ENCODE results near the gene PREPL. TPM values are rescaled to one million over a fixed set of nuclear protein-coding genes. Genes with fewer than 3 reads are reported as not detected.

The PREPL gene
- polyA plus RNA-seq, 1 donor (not counting 4 experiments of a cell fraction or from before 2014, with no cell fraction given), result 36.4 TPM

DNA sequence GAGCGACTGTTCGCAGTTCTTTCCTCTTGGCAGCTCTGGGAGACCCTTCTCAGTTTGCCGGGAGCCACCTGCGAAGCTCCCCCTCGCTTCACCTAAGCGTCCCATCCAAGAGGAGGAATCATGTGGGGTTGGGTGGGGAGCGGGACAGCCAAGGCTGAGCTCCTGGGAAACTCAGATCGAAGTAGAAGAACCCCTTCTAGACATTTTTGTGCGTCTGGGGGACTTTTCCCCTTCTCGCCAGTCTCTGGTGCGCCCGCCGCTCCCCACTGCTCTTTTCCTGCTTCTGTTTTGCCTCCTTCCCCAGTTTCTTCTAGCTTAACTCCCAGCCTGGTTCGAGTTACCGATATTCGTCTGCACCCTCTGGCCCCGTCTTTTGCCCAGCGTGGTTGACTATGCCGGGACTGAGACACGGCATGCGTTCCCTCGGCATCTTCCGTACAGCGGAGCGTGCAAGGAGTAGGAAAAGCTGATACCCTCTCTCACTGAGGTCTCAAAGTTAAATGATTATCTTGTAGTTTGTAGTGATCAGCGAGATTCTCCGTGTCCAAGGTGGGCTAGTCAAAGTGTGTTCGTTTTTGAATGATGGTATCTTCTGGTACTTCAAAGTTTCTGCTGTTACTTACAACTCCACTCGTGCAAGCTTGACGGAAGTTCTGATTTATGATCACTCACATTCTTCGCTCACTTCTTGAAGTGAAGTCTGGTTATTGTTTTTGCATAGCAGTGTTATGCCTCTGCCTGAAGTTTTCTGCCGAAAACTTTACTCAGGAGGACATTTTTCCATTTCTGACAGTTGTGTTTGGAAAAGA, 1.1 kb upstream of the PREPL start:
- no peaks in the 10 kb centered on the region for H3K36me3 ChIP-seq (ENCODE audit: control insufficient read depth in 2 of 2, extremely low read depth in 1 of 2, insufficient read depth in 2 of 2, low read length in 2 of 2)
- DNase-seq (ENCODE audit: low read depth, low spot score), result no peak
- dilution Hi-C loops (cut with MboI; ENCODE audit: extremely low pct_ligation_motif_present, low sequenced_read_pairs), result no loop called here
- H3K79me2 ChIP-seq (ENCODE audit: control insufficient read depth, insufficient read depth, low read length), result peaks cover 55% of the 10 kb centered on the region
- H3K9me1 ChIP-seq (ENCODE audit: control insufficient read depth, extremely low read depth, insufficient read depth, low read length), result no peaks in the 10 kb centered on the region
- H3K27me3 ChIP-seq (ENCODE audit: control insufficient read depth, extremely low read depth, insufficient read depth, low read length), result no peaks in the 10 kb centered on the region
- no peaks in the 10 kb centered on the region for H4K20me1 ChIP-seq (ENCODE audit: control insufficient read depth, extremely low read depth, insufficient read depth, low read length)
- no peaks in the 10 kb centered on the region for H3K9me3 ChIP-seq (ENCODE audit: control insufficient read depth, low read depth, low read length)
- peak overlapping the region; percentile 94 for H2AFZ ChIP-seq (ENCODE audit: control insufficient read depth, low read length)
- peak; percentile 72 for FAIRE-seq
- H3K4me1 ChIP-seq (ENCODE audit: control insufficient read depth, extremely low read depth, insufficient read depth, low read length), result peaks cover 20% of the 10 kb centered on the region
- H3K27ac ChIP-seq (ENCODE audit: control insufficient read depth, insufficient read depth, low read length), result peak overlapping the region; percentile 98
- H3K4me3 ChIP-seq (ENCODE audit: control insufficient read depth in 2 of 3, extremely low read depth in 1 of 3, insufficient read depth in 2 of 3, low read depth in 1 of 3, low read length in 3 of 3), result peak overlapping the region; percentile 70 to 98 (median 97)
- peak overlapping the region; percentile 89 for H3K9ac ChIP-seq (ENCODE audit: control insufficient read depth, extremely low read depth, insufficient read depth, low read length)
- H3K4me2 ChIP-seq (ENCODE audit: control insufficient read depth, extremely low read depth, insufficient read depth, low read depth, low read length), result peak overlapping the region; percentile 93
- TF ChIP-seq, protein P1, sequence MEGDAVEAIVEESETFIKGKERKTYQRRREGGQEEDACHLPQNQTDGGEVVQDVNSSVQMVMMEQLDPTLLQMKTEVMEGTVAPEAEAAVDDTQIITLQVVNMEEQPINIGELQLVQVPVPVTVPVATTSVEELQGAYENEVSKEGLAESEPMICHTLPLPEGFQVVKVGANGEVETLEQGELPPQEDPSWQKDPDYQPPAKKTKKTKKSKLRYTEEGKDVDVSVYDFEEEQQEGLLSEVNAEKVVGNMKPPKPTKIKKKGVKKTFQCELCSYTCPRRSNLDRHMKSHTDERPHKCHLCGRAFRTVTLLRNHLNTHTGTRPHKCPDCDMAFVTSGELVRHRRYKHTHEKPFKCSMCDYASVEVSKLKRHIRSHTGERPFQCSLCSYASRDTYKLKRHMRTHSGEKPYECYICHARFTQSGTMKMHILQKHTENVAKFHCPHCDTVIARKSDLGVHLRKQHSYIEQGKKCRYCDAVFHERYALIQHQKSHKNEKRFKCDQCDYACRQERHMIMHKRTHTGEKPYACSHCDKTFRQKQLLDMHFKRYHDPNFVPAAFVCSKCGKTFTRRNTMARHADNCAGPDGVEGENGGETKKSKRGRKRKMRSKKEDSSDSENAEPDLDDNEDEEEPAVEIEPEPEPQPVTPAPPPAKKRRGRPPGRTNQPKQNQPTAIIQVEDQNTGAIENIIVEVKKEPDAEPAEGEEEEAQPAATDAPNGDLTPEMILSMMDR (optimal IDR thresholded peaks at IDR 0.05 in 1 of 3, IDR thresholded peaks at IDR 0.05 in 1 of 3, conservative IDR thresholded peaks at IDR 0.05 in 1 of 3; ENCODE audit: extremely low read depth in 1 of 3, insufficient read depth in 2 of 3, low read length in 3 of 3), result no peak
- TF ChIP-seq EZH2 (IDR thresholded peaks at IDR 0.05; ENCODE audit: low read length), result no peak

DNA sequence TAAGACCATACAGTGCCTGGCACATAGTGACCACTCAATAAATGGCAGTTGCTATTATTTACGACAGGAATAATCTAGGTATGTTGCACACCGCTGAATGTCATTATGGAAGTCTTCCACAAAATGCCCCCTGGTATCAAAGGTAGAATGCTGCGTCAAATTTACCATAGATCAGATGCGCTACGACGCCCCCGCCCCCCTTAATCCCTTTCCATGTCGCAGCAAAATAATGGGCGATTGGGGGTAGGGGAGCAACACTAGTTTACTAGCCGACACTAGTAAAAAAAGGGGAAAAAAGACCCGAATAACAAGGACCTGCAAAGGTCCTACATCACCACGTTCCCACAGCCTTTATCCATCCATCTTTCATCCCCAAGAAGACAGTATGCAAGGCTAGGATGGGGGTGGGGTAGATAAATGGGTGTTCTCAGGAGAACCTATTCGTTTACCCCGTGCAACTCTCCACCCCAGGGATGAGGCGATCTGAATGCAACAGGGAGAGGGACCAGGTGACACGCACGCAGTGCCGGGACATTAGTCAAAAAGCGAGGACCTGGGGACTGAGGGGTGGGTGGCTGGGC, 455 bp downstream of the PREPL start:
- dilution Hi-C loops (cut with MboI; ENCODE audit: extremely low pct_ligation_motif_present, low sequenced_read_pairs), result no loop called here
- H3K79me2 ChIP-seq (ENCODE audit: control insufficient read depth, insufficient read depth, low read length), result peaks cover 52% of the 10 kb centered on the region
- peak overlapping the region; percentile 70 to 98 (median 97) for H3K4me3 ChIP-seq (ENCODE audit: control insufficient read depth in 2 of 3, extremely low read depth in 1 of 3, insufficient read depth in 2 of 3, low read depth in 1 of 3, low read length in 3 of 3)
- H4K20me1 ChIP-seq (ENCODE audit: control insufficient read depth, extremely low read depth, insufficient read depth, low read length), result no peaks in the 10 kb centered on the region
- peaks cover 20% of the 10 kb centered on the region for H3K4me1 ChIP-seq (ENCODE audit: control insufficient read depth, extremely low read depth, insufficient read depth, low read length)
- H3K27ac ChIP-seq (ENCODE audit: control insufficient read depth, insufficient read depth, low read length), result peak overlapping the region; percentile 98
- H2AFZ ChIP-seq (ENCODE audit: control insufficient read depth, low read length), result peak overlapping the region; percentile 94
- H3K9ac ChIP-seq (ENCODE audit: control insufficient read depth, extremely low read depth, insufficient read depth, low read length), result peak overlapping the region; percentile 89
- no peaks in the 10 kb centered on the region for H3K36me3 ChIP-seq (ENCODE audit: control insufficient read depth in 2 of 2, extremely low read depth in 1 of 2, insufficient read depth in 2 of 2, low read length in 2 of 2)
- no peak for TF ChIP-seq EZH2 (IDR thresholded peaks at IDR 0.05; ENCODE audit: low read length)
- TF ChIP-seq, protein P1 (optimal IDR thresholded peaks at IDR 0.05 in 1 of 3, IDR thresholded peaks at IDR 0.05 in 1 of 3, conservative IDR thresholded peaks at IDR 0.05 in 1 of 3; ENCODE audit: extremely low read depth in 1 of 3, insufficient read depth in 2 of 3, low read length in 3 of 3), result no peak
- FAIRE-seq, result no peak
- H3K9me3 ChIP-seq (ENCODE audit: control insufficient read depth, low read depth, low read length), result no peaks in the 10 kb centered on the region
- no peak for DNase-seq (ENCODE audit: low read depth, low spot score)
- H3K27me3 ChIP-seq (ENCODE audit: control insufficient read depth, extremely low read depth, insufficient read depth, low read length), result no peaks in the 10 kb centered on the region
- peak overlapping the region; percentile 93 for H3K4me2 ChIP-seq (ENCODE audit: control insufficient read depth, extremely low read depth, insufficient read depth, low read depth, low read length)
- H3K9me1 ChIP-seq (ENCODE audit: control insufficient read depth, extremely low read depth, insufficient read depth, low read length), result no peaks in the 10 kb centered on the region

All from keratinocyte (primary cell).